Liver (tissue), 9 donors: ENCODE measurements around the gene SLC1A2. TPM values are rescaled to one million over a fixed set of nuclear protein-coding genes. Genes with fewer than 3 reads are reported as not detected.
A peak's percentile ranks its signal among the peaks of the same experiment; 100 is the strongest.

ENCODE experiments used
- DNase-seq: peaks from one replicate; pipeline ENCODE4 v3.0.0-alpha.2; 2017; ENCODE audit warnings: low spot score
- H3K27ac ChIP-seq, 2 donors: one replicate each; pipeline ENCODE4 v1.7.0; 2013; ENCODE audit warnings: inconsistent platforms in 2 of 2, low read length in 2 of 2, control low read depth in 1 of 2, low read depth in 1 of 2, mild to moderate bottlenecking in 1 of 2
- H3K27me3 ChIP-seq, 4 donors: one replicate each; pipeline versions ENCODE4 v1.6.1 to v1.7.0; 2013; ENCODE audit warnings: low read length in 3 of 4, inconsistent platforms in 1 of 4, mild to moderate bottlenecking in 1 of 4, moderate library complexity in 1 of 4; ENCODE audit not compliant: control insufficient read depth in 4 of 4, insufficient read depth in 4 of 4
- H3K36me3 ChIP-seq, 4 donors: one replicate each; pipeline versions ENCODE4 v1.6.1 to v1.7.0; 2013; ENCODE audit warnings: low read length in 3 of 4, mild to moderate bottlenecking in 3 of 4, low read depth in 1 of 4, moderate library complexity in 1 of 4; ENCODE audit not compliant: control insufficient read depth in 4 of 4, insufficient read depth in 3 of 4
- H3K4me1 ChIP-seq, 4 donors: one replicate each; pipeline versions ENCODE4 v1.6.1 to v1.7.0; 2013; ENCODE audit warnings: low read length in 3 of 4, mild to moderate bottlenecking in 3 of 4, moderate library complexity in 1 of 4; ENCODE audit not compliant: control insufficient read depth in 4 of 4, insufficient read depth in 4 of 4
- H3K4me3 ChIP-seq, 3 donors: one replicate each; pipeline versions ENCODE4 v1.6.1 to v1.7.0; 2013; ENCODE audit warnings: low read length in 3 of 3, control low read depth in 1 of 3, low read depth in 1 of 3, mild to moderate bottlenecking in 1 of 3
- H3K9ac ChIP-seq, 2 donors: one replicate each; pipeline ENCODE4 v1.7.0; 2013; ENCODE audit warnings: low read length in 2 of 2, mild to moderate bottlenecking in 2 of 2, moderate library complexity in 2 of 2, control low read depth in 1 of 2, low read depth in 1 of 2
- H3K9me3 ChIP-seq, 4 donors: one replicate each; pipeline versions ENCODE4 v1.6.1 to v1.7.0; 2013; ENCODE audit warnings: low read length in 3 of 4; ENCODE audit not compliant: control insufficient read depth in 4 of 4
- ATF3 ChIP-seq: IDR thresholded peaks from 2 replicates; pipeline ENCODE4 v1.6.1; 2016; ENCODE audit warnings: antibody characterized with exemption
- EGR1 ChIP-seq, 2 donors: IDR thresholded peaks; 2 replicates each; pipeline ENCODE4 v1.6.1; 2016 to 2018; ENCODE audit warnings: antibody characterized with exemption in 2 of 2, low read depth in 2 of 2
- FOXA1 ChIP-seq: IDR thresholded peaks from 2 replicates; pipeline ENCODE4 v1.6.1; 2016; ENCODE audit warnings: antibody characterized with exemption
- FOXA2 ChIP-seq: IDR thresholded peaks from 2 replicates; pipeline ENCODE4 v1.6.1; 2016; ENCODE audit warnings: antibody characterized with exemption
- GABPA ChIP-seq, 2 donors: IDR thresholded peaks in 1 of 2; conservative IDR thresholded peaks in 1 of 2; 2 replicates each; pipeline ENCODE4 v1.6.1; 2016; ENCODE audit warnings: antibody characterized with exemption in 2 of 2, mild to moderate bottlenecking in 1 of 2, moderate library complexity in 1 of 2
- HNF4A ChIP-seq, 2 donors: conservative IDR thresholded peaks; 2 replicates each; pipeline ENCODE4 v1.6.1; 2016; ENCODE audit warnings: antibody characterized with exemption in 2 of 2, mild to moderate bottlenecking in 2 of 2
- HNF4G ChIP-seq: IDR thresholded peaks from 2 replicates; pipeline ENCODE4 v1.6.1; 2016; ENCODE audit warnings: antibody characterized with exemption
- JUND ChIP-seq, 2 donors: IDR thresholded peaks; 2 replicates each; pipeline ENCODE4 v1.6.1; 2016; ENCODE audit warnings: antibody characterized with exemption in 2 of 2
- MAX ChIP-seq: IDR thresholded peaks from 2 replicates; pipeline ENCODE4 v1.6.1; 2016; ENCODE audit warnings: antibody characterized with exemption
- NR2F2 ChIP-seq: IDR thresholded peaks from 2 replicates; pipeline ENCODE4 v1.6.1; 2016; ENCODE audit warnings: antibody characterized with exemption
- RAD21 ChIP-seq, 2 donors: IDR thresholded peaks; 2 replicates each; pipeline ENCODE4 v1.6.1; 2016; ENCODE audit warnings: antibody characterized with exemption in 2 of 2, mild to moderate bottlenecking in 2 of 2
- RXRA ChIP-seq, 2 donors: IDR thresholded peaks; 2 replicates each; pipeline ENCODE4 v1.6.1; 2017 to 2018; ENCODE audit warnings: antibody characterized with exemption in 2 of 2, mild to moderate bottlenecking in 1 of 2
- SP1 ChIP-seq: IDR thresholded peaks from 2 replicates; pipeline ENCODE4 v1.6.1; 2018; ENCODE audit warnings: antibody characterized with exemption, mild to moderate bottlenecking
- TAF1 ChIP-seq: conservative IDR thresholded peaks from 2 replicates; pipeline ENCODE4 v1.6.1; 2016; ENCODE audit warnings: antibody characterized with exemption, mild to moderate bottlenecking
- YY1 ChIP-seq: IDR thresholded peaks from 2 replicates; pipeline ENCODE4 v1.6.1; 2016; ENCODE audit warnings: antibody characterized with exemption, mild to moderate bottlenecking
- WGBS: extraction: QIAGEN DNeasy Blood & Tissue Kit; methylation state at CpG from one replicate; pipeline ENCODE4 v1.1.7; 2013; 5-methylcytosine and 5-hydroxymethylcytosine counted together
- polyA plus RNA-seq, 2 donors: library from polyadenylated mRNA; stranded (reverse) in 1 of 2; unstranded in 1 of 2; fragments of 200-250 nt in 1 of 2; fragments of >200 nt in 1 of 2; fragmentation: Nextera tagmentation in 1 of 2; extraction: Ambion mirVana in 1 of 2; gene quantifications; one replicate each; pipeline versions ENCODE4 v1.2.1 to v1.2.3, GENCODE V29; 2013 to 2015
- total RNA-seq, 2 donors: library from RNA; depleted of rRNA; stranded (reverse); fragments of >200 nt; gene quantifications; one replicate each; pipeline ENCODE4 v1.2.3, GENCODE V29; 2014
- TF ChIP-seq, protein P1 (sequence below): IDR thresholded peaks from 2 replicates; pipeline ENCODE4 v1.6.1; 2016; ENCODE audit warnings: antibody characterized with exemption
- TF ChIP-seq, protein P2 (sequence below): IDR thresholded peaks from 2 replicates; pipeline ENCODE4 v1.6.1; 2016; ENCODE audit warnings: antibody characterized with exemption, mild to moderate bottlenecking
- donor health status: healthy.
- donor health status: healthy.
- donor health status: healthy.
- donor health status: healthy.
- donor health status: healthy.

Gene SLC1A2
- total and polyA plus RNA-seq, 4 donors = 6.4 to 19.5 (median 13.5) TPM

DNA sequence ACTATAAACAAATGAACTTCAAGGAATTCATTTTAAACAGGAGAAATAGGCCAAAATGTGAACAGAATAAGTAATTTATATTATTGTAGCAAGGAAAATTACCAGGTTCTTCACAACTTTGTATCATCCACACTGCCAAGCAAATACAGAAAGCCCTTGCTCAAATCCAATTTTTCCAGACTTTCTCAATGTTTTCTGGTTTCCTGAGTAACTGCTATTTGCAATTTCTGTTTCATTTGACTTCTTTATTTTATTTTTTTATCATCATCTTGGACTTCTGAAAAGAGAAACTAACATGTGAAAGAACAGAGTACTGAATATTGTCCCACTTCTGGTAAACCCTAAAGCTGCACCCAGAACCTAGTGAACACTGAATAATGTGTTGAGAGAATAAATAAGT lies 61.0 kb downstream of the SLC1A2 start:
- Histone ChIP-seq H3K27me3 (no peaks in the 10 kb centered on the region), H3K4me3 (peak overlapping the region in 1 of 3 donors; percentile 46), H3K27ac (peak overlapping the region in 1 of 2 donors; percentile 83), H3K9me3 (no peaks in the 10 kb centered on the region), H3K36me3 (no peaks in the 10 kb centered on the region), H3K9ac (peak overlapping the region in 1 of 2 donors; percentile 83), H3K4me1 (peaks cover 2 to 22% (median 19%) of the 10 kb centered on the region in 4 donors)
- DNase-seq = no peak
- TF ChIP-seq TAF1 (no peak), FOXA2 (no peak)

- no peaks in the 10 kb centered on the region for H3K36me3 ChIP-seq
- peaks cover 2 to 22% (median 19%) of the 10 kb centered on the region in 4 donors for H3K4me1 ChIP-seq
- H3K9me3 ChIP-seq = no peaks in the 10 kb centered on the region
- WGBS = 29% methylated on average over 5 of the region's 5 CpGs
- peak in 1 of 2 donors; percentile 34 for TF ChIP-seq RAD21 (IDR thresholded peaks at IDR 0.05)
- TF ChIP-seq HNF4A (conservative IDR thresholded peaks at IDR 0.05) = peak; percentile 57 to 65
- TF ChIP-seq, protein P1, sequence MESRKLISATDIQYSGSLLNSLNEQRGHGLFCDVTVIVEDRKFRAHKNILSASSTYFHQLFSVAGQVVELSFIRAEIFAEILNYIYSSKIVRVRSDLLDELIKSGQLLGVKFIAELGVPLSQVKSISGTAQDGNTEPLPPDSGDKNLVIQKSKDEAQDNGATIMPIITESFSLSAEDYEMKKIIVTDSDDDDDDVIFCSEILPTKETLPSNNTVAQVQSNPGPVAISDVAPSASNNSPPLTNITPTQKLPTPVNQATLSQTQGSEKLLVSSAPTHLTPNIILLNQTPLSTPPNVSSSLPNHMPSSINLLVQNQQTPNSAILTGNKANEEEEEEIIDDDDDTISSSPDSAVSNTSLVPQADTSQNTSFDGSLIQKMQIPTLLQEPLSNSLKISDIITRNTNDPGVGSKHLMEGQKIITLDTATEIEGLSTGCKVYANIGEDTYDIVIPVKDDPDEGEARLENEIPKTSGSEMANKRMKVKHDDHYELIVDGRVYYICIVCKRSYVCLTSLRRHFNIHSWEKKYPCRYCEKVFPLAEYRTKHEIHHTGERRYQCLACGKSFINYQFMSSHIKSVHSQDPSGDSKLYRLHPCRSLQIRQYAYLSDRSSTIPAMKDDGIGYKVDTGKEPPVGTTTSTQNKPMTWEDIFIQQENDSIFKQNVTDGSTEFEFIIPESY = no peak
- TF ChIP-seq ATF3 = no peak
- TF ChIP-seq SP1 = peak; percentile 29
- no peak for TF ChIP-seq JUND (IDR thresholded peaks at IDR 0.05)
- peak; percentile 43 to 47 for TF ChIP-seq RXRA (IDR thresholded peaks at IDR 0.05)
- TF ChIP-seq, protein P2, sequence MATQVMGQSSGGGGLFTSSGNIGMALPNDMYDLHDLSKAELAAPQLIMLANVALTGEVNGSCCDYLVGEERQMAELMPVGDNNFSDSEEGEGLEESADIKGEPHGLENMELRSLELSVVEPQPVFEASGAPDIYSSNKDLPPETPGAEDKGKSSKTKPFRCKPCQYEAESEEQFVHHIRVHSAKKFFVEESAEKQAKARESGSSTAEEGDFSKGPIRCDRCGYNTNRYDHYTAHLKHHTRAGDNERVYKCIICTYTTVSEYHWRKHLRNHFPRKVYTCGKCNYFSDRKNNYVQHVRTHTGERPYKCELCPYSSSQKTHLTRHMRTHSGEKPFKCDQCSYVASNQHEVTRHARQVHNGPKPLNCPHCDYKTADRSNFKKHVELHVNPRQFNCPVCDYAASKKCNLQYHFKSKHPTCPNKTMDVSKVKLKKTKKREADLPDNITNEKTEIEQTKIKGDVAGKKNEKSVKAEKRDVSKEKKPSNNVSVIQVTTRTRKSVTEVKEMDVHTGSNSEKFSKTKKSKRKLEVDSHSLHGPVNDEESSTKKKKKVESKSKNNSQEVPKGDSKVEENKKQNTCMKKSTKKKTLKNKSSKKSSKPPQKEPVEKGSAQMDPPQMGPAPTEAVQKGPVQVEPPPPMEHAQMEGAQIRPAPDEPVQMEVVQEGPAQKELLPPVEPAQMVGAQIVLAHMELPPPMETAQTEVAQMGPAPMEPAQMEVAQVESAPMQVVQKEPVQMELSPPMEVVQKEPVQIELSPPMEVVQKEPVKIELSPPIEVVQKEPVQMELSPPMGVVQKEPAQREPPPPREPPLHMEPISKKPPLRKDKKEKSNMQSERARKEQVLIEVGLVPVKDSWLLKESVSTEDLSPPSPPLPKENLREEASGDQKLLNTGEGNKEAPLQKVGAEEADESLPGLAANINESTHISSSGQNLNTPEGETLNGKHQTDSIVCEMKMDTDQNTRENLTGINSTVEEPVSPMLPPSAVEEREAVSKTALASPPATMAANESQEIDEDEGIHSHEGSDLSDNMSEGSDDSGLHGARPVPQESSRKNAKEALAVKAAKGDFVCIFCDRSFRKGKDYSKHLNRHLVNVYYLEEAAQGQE = no peak
- no peak for TF ChIP-seq HNF4G
- no peak for TF ChIP-seq FOXA1
- peak overlapping the region in 1 of 2 donors; percentile 83 for H3K9ac ChIP-seq
- no peaks in the 10 kb centered on the region for H3K27me3 ChIP-seq
- peak overlapping the region in 2 of 3 donors; percentile 4 to 6 for H3K4me3 ChIP-seq
- DNase-seq = no peak
- H3K27ac ChIP-seq = peak overlapping the region in 1 of 2 donors; percentile 83
Measured at GRCh38 chr11:35357923-35358322, 61.4 kb downstream of the SLC1A2 start.

GRCh38 chr11:35355102-35355749 lies 64.1 kb downstream of the SLC1A2 start:
- Histone ChIP-seq H3K36me3 (no peaks in the 10 kb centered on the region), H3K9me3 (no peaks in the 10 kb centered on the region), H3K9ac (no peak overlapping the region), H3K27ac (no peak overlapping the region), H3K4me3 (no peak overlapping the region), H3K27me3 (no peaks in the 10 kb centered on the region), H3K4me1 (peaks cover 2 to 23% (median 17%) of the 10 kb centered on the region in 4 donors)
- DNase-seq = no peak
- WGBS = 89% methylated on average over 5 of the region's 5 CpGs
- TF ChIP-seq MAX (no peak), NR2F2 (no peak), YY1 (no peak), RXRA (IDR thresholded peaks at IDR 0.05) (no peak), FOXA2 (no peak), RAD21 (IDR thresholded peaks at IDR 0.05) (no peak), EGR1 (IDR thresholded peaks at IDR 0.05; ENCODE audit: low read depth in 2 of 2) (no peak), GABPA (IDR thresholded peaks at IDR 0.05 in 1 of 2, conservative IDR thresholded peaks at IDR 0.05 in 1 of 2) (no peak), FOXA1 (no peak), TAF1 (no peak), ATF3 (no peak), HNF4G (no peak)
- TF ChIP-seq, protein P2 = no peak
